Smooth muscle cell (in vitro differentiated cells): ENCODE measurements around the gene DHRS4L2. TPM values are rescaled to one million over a fixed set of nuclear protein-coding genes. Genes with fewer than 3 reads are reported as not detected.
A peak's percentile ranks its signal among the peaks of the same experiment; 100 is the strongest.
"Not testable (repeated sequence)": the region's sequence is repeated elsewhere in the genome, so short reads cannot be mapped to it uniquely, and the experiment has no call there.

Source experiments
- DNase-seq: peaks from one replicate; lab custom pipeline; 2025; ENCODE audit not compliant: unreplicated experiment; lab: John Stamatoyannopoulos, UW
- H2AFZ ChIP-seq: fragments of 200-600 bp; sonication (generic); 2 replicates; pipeline ENCODE4 v1.6.0; 2016; ENCODE audit warnings: antibody characterized with exemption, low read depth, mild to moderate bottlenecking
- H3F3A ChIP-seq: fragments of 200-600 bp; sonication (generic); 2 replicates; pipeline ENCODE4 v1.6.0; 2017; ENCODE audit warnings: antibody characterized with exemption, low read depth
- H3K27ac ChIP-seq: fragments of 200-600 bp; sonication (generic); 2 replicates; pipeline ENCODE4 v1.5.1; 2016; ENCODE audit warnings: low read depth, mild to moderate bottlenecking
- H3K27me3 ChIP-seq: fragments of 200-600 bp; sonication (generic); 2 replicates; pipeline ENCODE4 v1.6.1; 2016; ENCODE audit warnings: low read depth, mild to moderate bottlenecking
- H3K36me3 ChIP-seq: fragments of 200-600 bp; sonication (generic); 2 replicates; pipeline ENCODE4 v1.5.1; 2016; ENCODE audit warnings: low read depth
- H3K4me1 ChIP-seq: fragments of 200-600 bp; sonication (generic); 2 replicates; pipeline ENCODE4 v1.5.1; 2016; ENCODE audit warnings: low read depth
- H3K4me2 ChIP-seq: fragments of 200-600 bp; sonication (generic); 2 replicates; pipeline ENCODE4 v1.6.0; 2016; ENCODE audit warnings: mild to moderate bottlenecking
- H3K4me3 ChIP-seq: fragments of 200-600 bp; sonication (generic); 2 replicates; pipeline ENCODE4 v1.5.1; 2016; ENCODE audit warnings: mild to moderate bottlenecking
- H3K79me2 ChIP-seq: fragments of 200-600 bp; sonication (generic); 2 replicates; pipeline ENCODE4 v1.6.0; 2016; ENCODE audit warnings: low read depth, mild to moderate bottlenecking
- H3K9ac ChIP-seq: fragments of 200-600 bp; sonication (generic); 2 replicates; pipeline ENCODE4 v1.6.0; 2016; ENCODE audit warnings: low read depth
- H3K9me3 ChIP-seq: fragments of 200-600 bp; sonication (generic); replicated peaks from 2 replicates; pipeline ENCODE4 v1.5.1; 2016; ENCODE audit warnings: low read depth
- H4K20me1 ChIP-seq: fragments of 200-600 bp; sonication (generic); 2 replicates; pipeline ENCODE4 v1.6.0; 2016; ENCODE audit warnings: low read depth
- CTCF ChIP-seq: fragments of 200-600 bp; sonication (generic); IDR thresholded peaks from 2 replicates; pipeline ENCODE4 v1.5.1; 2017; ENCODE audit warnings: borderline replicate concordance, mild to moderate bottlenecking, antibody characterized with exemption; ENCODE audit not compliant: insufficient read depth, poor library complexity, severe bottlenecking
- WGBS: methylation state at CpG from one replicate; pipeline ENCODE4 v1.1.7; 2016; ENCODE audit warnings: low lambda C conversion rate; 5-methylcytosine and 5-hydroxymethylcytosine counted together
- polyA plus RNA-seq: library from polyadenylated mRNA; unstranded; fragments of >200 nt; fragmentation: Nextera tagmentation; extraction: Ambion mirVana; gene quantifications from 2 replicates; pipeline ENCODE4 v1.2.1, GENCODE V29; 2016
- total RNA-seq: library from RNA; depleted of rRNA; stranded (reverse); fragments of >200 nt; gene quantifications from 2 replicates; pipeline ENCODE4 v1.2.3, GENCODE V29; 2014

The DHRS4L2 gene
- total and polyA plus RNA-seq, 2 experiments from 2014 or later, result 8.2 to 21.5 TPM

GRCh38 chr14:23977208-23977607 lies 11.5 kb upstream of the DHRS4L2 start:
- H3K36me3 ChIP-seq, DNase-seq, H3K4me3 ChIP-seq, H3K27ac ChIP-seq, H3K9ac ChIP-seq, H3K9me3 ChIP-seq, H3K4me1 ChIP-seq, H4K20me1 ChIP-seq, H3K79me2 ChIP-seq, H3K4me2 ChIP-seq, H3F3A ChIP-seq, H3K27me3 ChIP-seq, H2AFZ ChIP-seq: not testable (repeated sequence)
- 66% methylated on average over 2 of the region's 2 CpGs for WGBS

- H3K9ac ChIP-seq, H3K4me3 ChIP-seq, H3K36me3 ChIP-seq, H3F3A ChIP-seq, H4K20me1 ChIP-seq, H3K9me3 ChIP-seq, H2AFZ ChIP-seq, H3K4me1 ChIP-seq, H3K4me2 ChIP-seq, H3K27ac ChIP-seq, H3K27me3 ChIP-seq, DNase-seq, H3K79me2 ChIP-seq: not testable (repeated sequence)
- 87% methylated on average over 10 of the region's 10 CpGs for WGBS
Observed at GRCh38 chr14:23981951-23982813, 6.5 kb upstream of the DHRS4L2 start.

- no peaks in the 10 kb centered on the region for H4K20me1 ChIP-seq
- no peak overlapping the region for H2AFZ ChIP-seq
- no peak overlapping the region for H3K4me3 ChIP-seq
- 64% methylated on average over 4 of the region's 4 CpGs for WGBS
- H3K27ac ChIP-seq, result no peak overlapping the region
- H3K4me1 ChIP-seq, result peaks cover 7% of the 10 kb centered on the region
- no peak overlapping the region for H3K9ac ChIP-seq
- H3K79me2 ChIP-seq, result no peaks in the 10 kb centered on the region
- H3F3A ChIP-seq, result peaks cover 8% of the 10 kb centered on the region
- no peaks in the 10 kb centered on the region for H3K27me3 ChIP-seq
- no peak overlapping the region for H3K4me2 ChIP-seq
- no peaks in the 10 kb centered on the region for H3K36me3 ChIP-seq
- H3K9me3 ChIP-seq, result no peaks in the 10 kb centered on the region
- no peak for DNase-seq
- TF ChIP-seq CTCF, result no peak
Observed at GRCh38 chr14:23984891-23985602, 3.7 kb upstream of the DHRS4L2 start.

GRCh38 chr14:23988223-23988606 lies 514 bp upstream of the DHRS4L2 start:
- DNase-seq, H4K20me1 ChIP-seq, H3K4me1 ChIP-seq, H3K36me3 ChIP-seq, H3K79me2 ChIP-seq, H3K27me3 ChIP-seq, H3F3A ChIP-seq, H3K9ac ChIP-seq, H3K9me3 ChIP-seq, H3K27ac ChIP-seq: not testable (repeated sequence)
- Histone ChIP-seq H3K4me2 (peak overlapping the region; percentile 86), H2AFZ (peak overlapping the region; percentile 72), H3K4me3 (peak overlapping the region; percentile 48)
- 88% methylated on average over 6 of the region's 6 CpGs for WGBS

GRCh38 chr14:23989734-23990445 lies 1.2 kb downstream of the DHRS4L2 start:
- H3K4me3 ChIP-seq, H2AFZ ChIP-seq, H3K9me3 ChIP-seq, H3F3A ChIP-seq, H4K20me1 ChIP-seq, H3K4me1 ChIP-seq, H3K36me3 ChIP-seq, H3K9ac ChIP-seq, H3K27me3 ChIP-seq, DNase-seq, H3K27ac ChIP-seq, H3K4me2 ChIP-seq, H3K79me2 ChIP-seq: not testable (repeated sequence)
- WGBS, result 95% methylated on average over 21 of the region's 21 CpGs

GRCh38 chr14:23990961-23991360 lies 2.2 kb downstream of the DHRS4L2 start:
- not testable (repeated sequence) for H3K4me2 ChIP-seq, H2AFZ ChIP-seq, H4K20me1 ChIP-seq, H3K27ac ChIP-seq, H3F3A ChIP-seq, H3K36me3 ChIP-seq, H3K9me3 ChIP-seq, H3K4me3 ChIP-seq, DNase-seq, H3K4me1 ChIP-seq, H3K9ac ChIP-seq, H3K27me3 ChIP-seq, H3K79me2 ChIP-seq
- WGBS, result 83% methylated on average over 1 of the region's 1 CpG

- not testable (repeated sequence) for H3F3A ChIP-seq, DNase-seq, H3K9me3 ChIP-seq, H3K36me3 ChIP-seq, H4K20me1 ChIP-seq, H3K9ac ChIP-seq, H3K79me2 ChIP-seq, H3K4me3 ChIP-seq, H2AFZ ChIP-seq, H3K4me1 ChIP-seq, H3K27ac ChIP-seq, H3K4me2 ChIP-seq, H3K27me3 ChIP-seq
- WGBS, result 74% methylated on average over 3 of the region's 3 CpGs
Observed at GRCh38 chr14:23993042-23993441, 4.3 kb downstream of the DHRS4L2 start.
